ENCODE measurements around the gene BTBD10.

The BTBD10 gene

GRCh38 chr11:13338427-13339069 is 124.5 kb downstream of the BTBD10 start:
- peak; percentile 50 to 76 for DNase-seq (ENCODE audit: low read depth in 2 of 2)
- H3K4me3 ChIP-seq (replicated peaks in 1 of 2; ENCODE audit: low read depth in 2 of 2, low read length in 2 of 2): peak overlapping the region; percentile 20 to 37

DNA sequence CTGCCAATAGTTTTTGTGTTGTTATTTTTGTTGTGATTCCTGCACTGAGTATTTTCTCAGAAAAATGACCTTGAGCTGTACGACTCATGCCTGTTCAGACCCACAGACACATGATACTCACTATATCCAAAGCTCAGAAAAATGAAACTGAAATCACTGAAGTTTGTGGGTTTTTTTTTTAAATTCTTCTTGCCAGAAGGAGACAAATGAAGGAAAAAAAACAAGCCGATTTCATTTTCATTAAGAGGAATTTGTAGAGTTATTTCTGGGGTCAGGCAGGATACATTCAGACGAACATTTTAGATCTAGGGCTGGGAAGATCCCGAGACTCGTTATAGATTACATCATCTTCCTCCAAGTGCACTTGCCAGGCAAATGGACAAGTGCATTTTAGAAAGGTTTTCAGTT is 125.0 kb downstream of the BTBD10 start:
- DNase-seq (ENCODE audit: low read depth in 2 of 2): peak; percentile 58 to 77
- peak overlapping the region; percentile 20 to 37 for H3K4me3 ChIP-seq (replicated peaks in 1 of 2; ENCODE audit: low read depth in 2 of 2, low read length in 2 of 2)
- TF ChIP-seq CTCF (IDR thresholded peaks at IDR 0.05; ENCODE audit: low read depth, low read length): no peak

More at GRCh38 chr11:13338427-13339069, 124.5 kb downstream of the BTBD10 start:
- no peak for TF ChIP-seq CTCF (IDR thresholded peaks at IDR 0.05; ENCODE audit: low read depth, low read length)
